HG03196 (cell line): ENCODE results near the gene CDC27.
"Not testable (repeated sequence)": the region's sequence is repeated elsewhere in the genome, so short reads cannot be mapped to it uniquely, and the experiment has no call there.

Source experiments
- ATAC-seq: cut with Tn5 transposase; IDR thresholded peaks from one replicate; pipeline ENCODE4 v1.9.1; 2021; ENCODE audit not compliant: unreplicated experiment

Gene CDC27

GRCh38 chr17:47072886-47073285 lies 116.2 kb downstream of the CDC27 start:
- ATAC-seq: no peak

DNA sequence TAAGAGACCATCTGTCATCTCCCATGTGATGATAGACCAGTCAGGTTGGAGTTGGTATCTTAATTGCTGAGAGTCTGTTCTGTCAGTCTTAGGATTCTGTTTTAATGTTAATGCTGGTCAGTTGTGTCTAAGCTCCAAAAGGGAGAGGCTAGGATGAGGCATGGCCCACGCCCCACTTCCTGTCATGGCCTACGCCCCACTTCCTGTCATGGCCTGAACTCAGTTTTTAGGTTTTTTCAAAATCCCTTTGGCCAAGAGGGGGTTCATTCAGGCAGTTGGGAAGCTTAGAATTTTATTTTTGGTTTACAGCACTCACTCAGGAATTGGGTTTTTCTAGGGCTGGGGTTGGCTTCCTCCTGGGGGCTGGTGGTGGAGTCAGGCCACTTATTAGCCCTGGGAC lies 117.9 kb downstream of the CDC27 start:
- ATAC-seq: not testable (repeated sequence)

GRCh38 chr17:47070266-47070665 lies 118.8 kb downstream of the CDC27 start:
- ATAC-seq: not testable (repeated sequence)
